Measurements from ENCODE around the gene TBRG4.
"Not testable (repeated sequence)": the region's sequence is repeated elsewhere in the genome, so short reads cannot be mapped to it uniquely, and the experiment has no call there.

DNA sequence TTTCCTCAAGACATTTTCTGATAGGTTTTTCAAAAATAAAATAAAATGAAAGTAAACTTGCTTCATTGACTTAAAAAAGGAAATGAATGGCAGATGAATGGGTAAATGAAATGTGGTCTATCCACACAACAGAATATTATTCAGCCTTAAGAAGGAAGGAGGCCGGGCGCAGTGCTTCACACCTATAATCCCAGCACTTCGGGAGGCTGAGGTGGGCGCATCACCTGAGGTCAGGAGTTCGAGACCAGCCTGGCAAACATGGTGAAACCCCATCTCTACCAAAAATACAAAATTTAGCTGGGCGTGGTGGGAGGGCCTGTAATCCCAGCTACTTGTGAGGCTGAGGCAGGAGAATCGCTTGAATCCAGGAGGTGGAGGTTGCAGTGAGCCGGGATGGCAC, 42.4 kb upstream of the TBRG4 start:
- TF ChIP-seq, protein P1, sequence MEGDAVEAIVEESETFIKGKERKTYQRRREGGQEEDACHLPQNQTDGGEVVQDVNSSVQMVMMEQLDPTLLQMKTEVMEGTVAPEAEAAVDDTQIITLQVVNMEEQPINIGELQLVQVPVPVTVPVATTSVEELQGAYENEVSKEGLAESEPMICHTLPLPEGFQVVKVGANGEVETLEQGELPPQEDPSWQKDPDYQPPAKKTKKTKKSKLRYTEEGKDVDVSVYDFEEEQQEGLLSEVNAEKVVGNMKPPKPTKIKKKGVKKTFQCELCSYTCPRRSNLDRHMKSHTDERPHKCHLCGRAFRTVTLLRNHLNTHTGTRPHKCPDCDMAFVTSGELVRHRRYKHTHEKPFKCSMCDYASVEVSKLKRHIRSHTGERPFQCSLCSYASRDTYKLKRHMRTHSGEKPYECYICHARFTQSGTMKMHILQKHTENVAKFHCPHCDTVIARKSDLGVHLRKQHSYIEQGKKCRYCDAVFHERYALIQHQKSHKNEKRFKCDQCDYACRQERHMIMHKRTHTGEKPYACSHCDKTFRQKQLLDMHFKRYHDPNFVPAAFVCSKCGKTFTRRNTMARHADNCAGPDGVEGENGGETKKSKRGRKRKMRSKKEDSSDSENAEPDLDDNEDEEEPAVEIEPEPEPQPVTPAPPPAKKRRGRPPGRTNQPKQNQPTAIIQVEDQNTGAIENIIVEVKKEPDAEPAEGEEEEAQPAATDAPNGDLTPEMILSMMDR (IDR thresholded peaks at IDR 0.05 in 8 of 11, conservative IDR thresholded peaks at IDR 0.05 in 3 of 11), result not testable (repeated sequence)
- not testable (repeated sequence) for TF ChIP-seq POLR2AphosphoS5 (IDR thresholded peaks at IDR 0.05)

Data from spleen (tissue), 7 donors.